Neuronal stem cell (in vitro differentiated cells): ENCODE data around the gene PIWIL4.

Experiments used
- DNase-seq: peaks from one replicate; pipeline ENCODE4 v3.0.0-alpha.2; 2013; ENCODE audit warnings: low spot score
- H2AFZ ChIP-seq: one replicate; pipeline ENCODE4 v1.6.1; 2013; ENCODE audit warnings: mild to moderate bottlenecking, low read length, inconsistent platforms
- H2AK5ac ChIP-seq: 2 replicates; pipeline ENCODE4 v1.6.1; 2013; ENCODE audit warnings: low read depth, mild to moderate bottlenecking, inconsistent platforms, low read length, moderate library complexity, mixed read lengths
- H2BK120ac ChIP-seq: 2 replicates; pipeline ENCODE4 v1.6.1; 2013; ENCODE audit warnings: low read depth, mild to moderate bottlenecking, inconsistent platforms, low read length, moderate library complexity, mixed read lengths
- H2BK12ac ChIP-seq: one replicate; pipeline ENCODE4 v1.6.1; 2013; ENCODE audit warnings: low read length, inconsistent platforms
- H2BK15ac ChIP-seq: 2 replicates; pipeline ENCODE4 v1.6.1; 2013; ENCODE audit warnings: mild to moderate bottlenecking, low read length, inconsistent platforms, mixed read lengths
- H2BK5ac ChIP-seq: one replicate; pipeline ENCODE4 v1.6.1; 2013; ENCODE audit warnings: inconsistent platforms, mild to moderate bottlenecking, low read length, moderate library complexity
- H3K14ac ChIP-seq: one replicate; pipeline ENCODE4 v1.6.1; 2013; ENCODE audit warnings: low read length, inconsistent platforms
- H3K18ac ChIP-seq: 2 replicates; pipeline ENCODE4 v1.6.1; 2013; ENCODE audit warnings: low read length, inconsistent platforms
- H3K23ac ChIP-seq: 2 replicates; pipeline ENCODE4 v1.6.1; 2013; ENCODE audit warnings: low read depth, mild to moderate bottlenecking, mixed read lengths, low read length, inconsistent platforms; ENCODE audit not compliant: poor library complexity
- H3K27ac ChIP-seq: replicated peaks from 3 replicates; pipeline ENCODE4 v1.5.1; 2013; ENCODE audit warnings: low read length, inconsistent platforms
- H3K27me3 ChIP-seq, 3 experiments: 2 replicates each; pipeline ENCODE4 v1.6.1; 2013; ENCODE audit warnings: low read length in 3 of 3, mild to moderate bottlenecking in 2 of 3, inconsistent platforms in 1 of 3, low read depth in 1 of 3, mixed read lengths in 1 of 3, moderate library complexity in 1 of 3; ENCODE audit not compliant: control insufficient read depth in 3 of 3, insufficient read depth in 3 of 3
- H3K36me3 ChIP-seq, 2 donors: replicated peaks in 1 of 2; 2 replicates each; pipeline ENCODE4 v1.6.1; 2013; ENCODE audit warnings: low read length in 2 of 2; ENCODE audit not compliant: control insufficient read depth in 2 of 2, insufficient read depth in 2 of 2
- H3K4ac ChIP-seq: 2 replicates; pipeline ENCODE4 v1.6.1; 2013; ENCODE audit warnings: inconsistent platforms, mild to moderate bottlenecking, low read length, moderate library complexity
- H3K4me1 ChIP-seq, 2 donors: 1 replicate in 1 of 2; 2 replicates in 1 of 2; pipeline ENCODE4 v1.6.1; 2013; ENCODE audit warnings: low read length in 2 of 2, low read depth in 1 of 2; ENCODE audit not compliant: control insufficient read depth in 2 of 2, insufficient read depth in 1 of 2
- H3K4me2 ChIP-seq: one replicate; pipeline ENCODE4 v1.6.1; 2013; ENCODE audit warnings: mild to moderate bottlenecking, low read length, inconsistent platforms; ENCODE audit not compliant: insufficient read depth, poor library complexity, severe bottlenecking
- H3K4me3 ChIP-seq, 2 donors: 2 replicates each; pipeline ENCODE4 v1.5.1; 2013; ENCODE audit warnings: low read length in 2 of 2, mild to moderate bottlenecking in 2 of 2, inconsistent platforms in 1 of 2, moderate library complexity in 1 of 2
- H3K79me1 ChIP-seq: one replicate; pipeline ENCODE4 v1.6.1; 2013; ENCODE audit warnings: low read depth, mild to moderate bottlenecking, inconsistent platforms, low read length, moderate library complexity
- H3K9ac ChIP-seq: one replicate; pipeline ENCODE4 v1.6.1; 2013; ENCODE audit warnings: mild to moderate bottlenecking, low read depth, low read length, inconsistent platforms; ENCODE audit not compliant: poor library complexity
- H3K9me3 ChIP-seq, 2 donors: replicated peaks in 1 of 2; 2 replicates each; pipeline versions ENCODE3 to v1.6.1; 2013; ENCODE audit warnings: low read length in 2 of 2, mild to moderate bottlenecking in 2 of 2, inconsistent platforms in 1 of 2, low read depth in 1 of 2, mixed read lengths in 1 of 2, moderate library complexity in 1 of 2; ENCODE audit not compliant: control insufficient read depth in 2 of 2, insufficient read depth in 1 of 2
- H4K8ac ChIP-seq: one replicate; pipeline ENCODE4 v1.6.1; 2013; ENCODE audit warnings: low read depth, mild to moderate bottlenecking, inconsistent platforms, low read length, moderate library complexity
- H4K91ac ChIP-seq: one replicate; pipeline ENCODE4 v1.6.1; 2013; ENCODE audit warnings: low read length, low read depth, mild to moderate bottlenecking, inconsistent platforms; ENCODE audit not compliant: poor library complexity
- WGBS, 2 donors: extraction: QIAGEN DNeasy Blood & Tissue Kit; methylation state at CpG; one replicate each; pipeline ENCODE4 v1.1.7; 2013; ENCODE audit warnings: missing lambda C conversion rate in 2 of 2, mixed read lengths in 1 of 2; ENCODE audit not compliant: insufficient read length in 2 of 2, insufficient replicate concordance in 1 of 2; ENCODE audit errors: extremely low coverage in 2 of 2; 5-methylcytosine and 5-hydroxymethylcytosine counted together

PIWIL4 gene

GRCh38 chr11:94650756-94651155 lies 83.6 kb downstream of the PIWIL4 start:
- Histone ChIP-seq H2AK5ac (no peak overlapping the region), H2BK5ac (no peak overlapping the region), H3K18ac (no peak overlapping the region), H2BK15ac (no peak overlapping the region), H2AFZ (no peak overlapping the region), H3K23ac (no peak overlapping the region), H2BK12ac (no peak overlapping the region), H3K27me3 (no peaks in the 10 kb centered on the region), H3K4ac (no peak overlapping the region), H3K4me3 (no peak overlapping the region), H4K91ac (no peak overlapping the region), H2BK120ac (no peak overlapping the region), H4K8ac (no peak overlapping the region), H3K36me3 (no peaks in the 10 kb centered on the region), H3K4me2 (no peak overlapping the region), H3K9me3 (no peaks in the 10 kb centered on the region), H3K9ac (no peak overlapping the region), H3K27ac (no peak overlapping the region), H3K4me1 (peaks cover 0 to 4% of the 10 kb centered on the region in 2 donors), H3K79me1 (no peaks in the 10 kb centered on the region), H3K14ac (no peak overlapping the region)
- WGBS, 2 donors: no CpG with 5 or more reads among the region's 7 CpGs
- DNase-seq: no peak

GRCh38 chr11:94652735-94653284 lies 85.6 kb downstream of the PIWIL4 start:
- no peaks in the 10 kb centered on the region for H3K9me3 ChIP-seq
- H2BK5ac ChIP-seq: no peak overlapping the region
- no peak overlapping the region for H2BK15ac ChIP-seq
- no peak overlapping the region for H3K4ac ChIP-seq
- H3K14ac ChIP-seq: no peak overlapping the region
- no peak overlapping the region for H3K4me2 ChIP-seq
- H2AK5ac ChIP-seq: no peak overlapping the region
- no CpG with 5 or more reads among the region's 6 CpGs for WGBS, 2 donors
- peaks cover 0 to 6% of the 10 kb centered on the region in 2 donors for H3K4me1 ChIP-seq
- H3K27me3 ChIP-seq: no peaks in the 10 kb centered on the region
- H2AFZ ChIP-seq: no peak overlapping the region
- no peaks in the 10 kb centered on the region for H3K36me3 ChIP-seq
- H4K91ac ChIP-seq: no peak overlapping the region
- H4K8ac ChIP-seq: no peak overlapping the region
- DNase-seq: no peak
- no peak overlapping the region for H2BK12ac ChIP-seq
- no peak overlapping the region for H3K23ac ChIP-seq
- no peak overlapping the region for H2BK120ac ChIP-seq
- H3K27ac ChIP-seq: no peak overlapping the region
- H3K9ac ChIP-seq: no peak overlapping the region
- no peak overlapping the region for H3K4me3 ChIP-seq
- H3K18ac ChIP-seq: no peak overlapping the region
- no peaks in the 10 kb centered on the region for H3K79me1 ChIP-seq

GRCh38 chr11:94653561-94653960 lies 86.4 kb downstream of the PIWIL4 start:
- Histone ChIP-seq H4K91ac (no peak overlapping the region), H3K27ac (no peak overlapping the region), H3K4me2 (no peak overlapping the region), H3K18ac (no peak overlapping the region), H3K27me3 (no peaks in the 10 kb centered on the region), H3K4me1 (peaks cover 0 to 4% of the 10 kb centered on the region in 2 donors), H3K9ac (no peak overlapping the region), H3K36me3 (no peaks in the 10 kb centered on the region), H2BK5ac (no peak overlapping the region), H3K14ac (no peak overlapping the region), H2AK5ac (no peak overlapping the region), H2BK120ac (no peak overlapping the region), H3K4me3 (no peak overlapping the region), H2BK12ac (no peak overlapping the region), H3K23ac (no peak overlapping the region), H2AFZ (no peak overlapping the region), H3K4ac (no peak overlapping the region), H4K8ac (no peak overlapping the region), H3K79me1 (no peaks in the 10 kb centered on the region), H2BK15ac (no peak overlapping the region), H3K9me3 (no peaks in the 10 kb centered on the region)
- no CpG with 5 or more reads among the region's 5 CpGs for WGBS, 2 donors
- no peak for DNase-seq

DNA sequence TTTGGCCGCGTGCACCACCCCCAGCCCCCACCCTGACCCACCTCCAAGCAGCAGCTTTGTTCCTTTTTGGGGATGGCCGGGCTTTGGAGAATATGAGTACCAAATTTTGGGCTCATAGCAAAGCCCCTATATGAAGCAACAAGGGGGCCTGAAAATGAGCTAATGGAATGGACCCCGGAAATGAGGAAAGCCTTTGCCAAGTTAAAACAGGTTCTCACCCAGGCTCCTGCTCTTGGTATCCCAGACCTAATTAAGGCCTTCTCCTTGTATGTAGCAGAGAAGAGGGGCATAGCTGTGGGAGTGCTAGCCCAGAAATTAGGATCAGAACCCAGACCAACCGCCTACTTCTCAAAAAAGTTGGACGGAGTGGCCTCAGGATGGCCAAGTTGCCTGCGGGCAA lies 87.0 kb downstream of the PIWIL4 start:
- H3K14ac ChIP-seq: no peak overlapping the region
- H2BK5ac ChIP-seq: no peak overlapping the region
- WGBS, 2 donors: no CpG with 5 or more reads among the region's 7 CpGs
- H3K4me2 ChIP-seq: no peak overlapping the region
- H3K4me1 ChIP-seq: peaks cover 0 to 4% of the 10 kb centered on the region in 2 donors
- H4K91ac ChIP-seq: no peak overlapping the region
- no peak overlapping the region for H3K23ac ChIP-seq
- H3K4me3 ChIP-seq: no peak overlapping the region
- H3K27me3 ChIP-seq: no peaks in the 10 kb centered on the region
- H3K9me3 ChIP-seq: no peaks in the 10 kb centered on the region
- no peak overlapping the region for H3K9ac ChIP-seq
- no peak overlapping the region for H2AK5ac ChIP-seq
- no peak overlapping the region for H2BK12ac ChIP-seq
- H3K79me1 ChIP-seq: no peaks in the 10 kb centered on the region
- H3K36me3 ChIP-seq: no peaks in the 10 kb centered on the region
- no peak overlapping the region for H2BK120ac ChIP-seq
- H4K8ac ChIP-seq: no peak overlapping the region
- H3K18ac ChIP-seq: no peak overlapping the region
- H2BK15ac ChIP-seq: no peak overlapping the region
- no peak overlapping the region for H2AFZ ChIP-seq
- DNase-seq: no peak
- no peak overlapping the region for H3K4ac ChIP-seq
- no peak overlapping the region for H3K27ac ChIP-seq
